Activated CD8-positive, alpha-beta memory T cell treated with anti-CD3 and anti-CD28 coated beads, Interleukin-2, amount 10 ng/mL, durations not matched to agents 7 days and 5 days (primary cell): ENCODE measurements around the gene CST8. TPM values are rescaled to one million over a fixed set of nuclear protein-coding genes. Genes with fewer than 3 reads are reported as not detected.

Source experiments
- ATAC-seq: fragments of 150-1000 bp; cut with Tn5 transposase; one replicate; pipeline ENCODE4 v1.10.0; 2021; ENCODE audit warnings: moderate library complexity
- CTCF ChIA-PET: fragments of 350-600 bp; sonication (Branson Sonifier 250); formaldehyde crosslinking; loops from one replicate; lab custom pipeline; 2021; ENCODE audit warnings: antibody characterized with exemption; lab: Charles Lee
- DNase-seq: peaks from one replicate; pipeline ENCODE4 v3.0.0-alpha.2; 2020
- H3K27ac Mint-ChIP-seq: one replicate; pipeline ENCODE4 v1.8.0; 2021; ENCODE audit warnings: mild to moderate bottlenecking, mixed read lengths
- H3K27me3 Mint-ChIP-seq: one replicate; pipeline ENCODE4 v1.8.0; 2021; ENCODE audit warnings: mixed read lengths
- H3K36me3 Mint-ChIP-seq: one replicate; pipeline ENCODE4 v1.8.0; 2021; ENCODE audit warnings: mild to moderate bottlenecking, mixed read lengths
- H3K4me1 Mint-ChIP-seq: one replicate; pipeline ENCODE4 v1.8.0; 2021; ENCODE audit warnings: mixed read lengths
- H3K4me3 Mint-ChIP-seq: one replicate; pipeline ENCODE4 v1.8.0; 2021; ENCODE audit warnings: mild to moderate bottlenecking, moderate library complexity, mixed read lengths
- H3K9me3 Mint-ChIP-seq: one replicate; pipeline ENCODE4 v1.8.0; 2022; ENCODE audit warnings: low read depth, mixed read lengths
- total RNA-seq, 2 experiments: library from RNA; stranded (reverse); gene quantifications; one replicate each; pipeline ENCODE4 v1.2.3, GENCODE V29; 2021

The CST8 gene
- total RNA-seq, 2 experiments from 2014 or later, result not detected

DNA sequence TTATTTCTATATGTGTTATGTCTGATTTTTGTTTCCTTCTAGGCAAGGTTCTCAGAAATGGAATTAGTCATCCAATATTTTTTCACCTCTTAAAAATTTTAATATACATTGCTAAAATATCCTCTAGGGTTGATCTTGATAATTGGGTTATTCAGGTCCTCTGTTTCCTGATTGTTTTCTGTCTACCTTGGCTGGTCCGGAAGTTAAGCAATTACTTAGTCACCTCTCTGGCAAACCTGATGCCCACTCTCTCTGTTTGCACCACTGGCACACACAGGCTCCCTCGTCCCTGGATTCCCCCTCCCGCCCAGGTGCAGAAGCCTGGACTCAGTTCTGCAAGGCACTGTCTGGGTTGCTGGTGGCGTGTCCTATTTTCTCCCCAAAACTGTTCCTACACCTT lies 49.7 kb downstream of the CST8 start:
- CTCF ChIA-PET, result no interaction called here
- no peak overlapping the region for H3K27ac Mint-ChIP-seq
- no peak overlapping the region for H3K4me3 Mint-ChIP-seq
- no peaks in the 10 kb centered on the region for H3K36me3 Mint-ChIP-seq
- no peak for DNase-seq
- H3K4me1 Mint-ChIP-seq, result no peaks in the 10 kb centered on the region
- peaks cover 6% of the 10 kb centered on the region for H3K27me3 Mint-ChIP-seq
- no peak for ATAC-seq
- no peaks in the 10 kb centered on the region for H3K9me3 Mint-ChIP-seq

DNA sequence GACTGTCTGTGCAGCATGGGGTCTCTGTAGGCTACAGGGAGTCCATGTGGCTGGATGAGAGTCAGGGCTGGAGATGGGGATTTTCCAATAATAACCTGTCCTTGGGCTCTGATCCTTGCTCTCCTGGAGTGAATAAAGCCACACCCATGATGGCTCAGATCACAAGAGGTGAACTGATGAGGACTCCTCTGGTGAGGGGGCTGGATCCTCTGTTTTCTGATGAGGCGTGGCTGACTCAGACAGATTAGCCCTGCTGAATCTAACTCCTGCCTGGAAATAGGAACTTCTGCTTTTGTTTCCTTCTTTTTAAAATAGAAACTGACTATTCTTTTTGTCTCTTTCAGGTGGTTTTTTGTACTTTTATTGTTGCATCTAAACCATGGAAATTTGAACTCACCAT lies 50.4 kb downstream of the CST8 start:
- no peak for DNase-seq
- no peak overlapping the region for H3K4me3 Mint-ChIP-seq
- CTCF ChIA-PET, result no interaction called here
- no peaks in the 10 kb centered on the region for H3K4me1 Mint-ChIP-seq
- no peaks in the 10 kb centered on the region for H3K9me3 Mint-ChIP-seq
- no peak overlapping the region for H3K27ac Mint-ChIP-seq
- no peak for ATAC-seq
- H3K27me3 Mint-ChIP-seq, result peaks cover 6% of the 10 kb centered on the region
- no peaks in the 10 kb centered on the region for H3K36me3 Mint-ChIP-seq

DNA sequence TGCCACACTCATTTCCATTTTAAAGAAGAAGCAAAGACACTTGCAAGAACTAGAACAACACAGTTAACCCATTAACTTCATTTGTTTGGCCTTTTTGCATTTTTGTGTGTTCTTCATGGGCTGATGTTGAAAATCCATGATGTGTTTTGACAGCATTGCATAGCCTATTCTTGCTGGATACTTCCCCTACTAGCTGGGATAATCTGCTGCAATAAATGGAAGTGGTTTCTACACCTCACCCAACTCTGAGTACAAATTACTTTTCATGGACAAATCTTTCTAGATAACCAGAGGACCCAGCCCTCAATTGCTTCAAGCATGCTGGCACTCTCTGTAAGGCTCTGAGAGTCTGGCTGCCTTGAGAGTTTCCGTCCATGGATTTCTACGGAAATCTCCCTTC lies 50.9 kb downstream of the CST8 start:
- H3K9me3 Mint-ChIP-seq, result no peaks in the 10 kb centered on the region
- no peak for DNase-seq
- H3K27ac Mint-ChIP-seq, result no peak overlapping the region
- H3K4me3 Mint-ChIP-seq, result no peak overlapping the region
- no peaks in the 10 kb centered on the region for H3K36me3 Mint-ChIP-seq
- no peaks in the 10 kb centered on the region for H3K4me1 Mint-ChIP-seq
- no peak for ATAC-seq
- CTCF ChIA-PET, result no interaction called here
- H3K27me3 Mint-ChIP-seq, result peaks cover 6% of the 10 kb centered on the region

DNA sequence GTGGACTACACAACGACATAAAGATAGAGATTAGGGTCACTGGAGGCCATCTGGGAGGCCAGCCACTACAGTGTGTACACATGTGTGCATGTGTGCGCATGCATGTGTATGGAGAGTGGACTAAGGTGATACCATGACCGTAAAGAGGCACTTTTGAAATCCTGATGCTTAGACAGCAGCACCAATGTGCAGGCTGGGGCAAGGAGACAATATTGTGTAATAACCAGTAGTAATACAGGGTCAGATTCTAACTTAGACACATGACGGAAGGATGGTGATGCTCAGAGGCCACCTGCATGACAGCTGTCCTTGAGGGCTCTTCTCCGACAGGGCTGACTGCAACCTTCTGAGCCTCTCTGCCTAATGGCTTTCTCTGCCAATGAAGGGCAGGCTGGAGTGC lies 51.9 kb downstream of the CST8 start:
- no peak overlapping the region for H3K27ac Mint-ChIP-seq
- H3K36me3 Mint-ChIP-seq, result no peaks in the 10 kb centered on the region
- no peak overlapping the region for H3K4me3 Mint-ChIP-seq
- H3K4me1 Mint-ChIP-seq, result no peaks in the 10 kb centered on the region
- CTCF ChIA-PET, result no interaction called here
- peaks cover 6% of the 10 kb centered on the region for H3K27me3 Mint-ChIP-seq
- H3K9me3 Mint-ChIP-seq, result no peaks in the 10 kb centered on the region
- ATAC-seq, result no peak
- no peak for DNase-seq

DNA sequence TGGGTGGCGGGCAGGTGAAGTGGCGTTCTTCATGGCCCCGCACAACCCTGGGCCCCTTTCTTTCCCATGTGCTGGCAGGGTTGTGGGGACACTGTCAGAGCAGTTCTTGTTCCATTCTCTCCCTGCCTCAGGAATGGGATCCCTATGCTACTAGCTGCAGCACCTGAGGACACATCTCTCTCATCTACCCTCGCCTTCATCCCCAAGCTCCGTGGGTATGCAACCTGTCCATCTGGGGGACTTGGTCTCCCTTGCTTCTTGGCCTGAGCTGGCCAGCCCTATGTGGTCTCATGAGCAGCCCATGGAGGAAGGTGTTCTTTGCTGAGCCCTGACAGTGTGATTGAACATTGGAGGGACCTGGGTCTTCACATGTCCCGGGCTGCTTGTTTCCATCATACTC lies 53.2 kb downstream of the CST8 start:
- CTCF ChIA-PET, result no interaction called here
- DNase-seq (no peak), ATAC-seq (no peak)
- Mint-ChIP-seq H3K4me1 (no peaks in the 10 kb centered on the region), H3K4me3 (no peak overlapping the region), H3K9me3 (no peaks in the 10 kb centered on the region), H3K27me3 (peaks cover 3% of the 10 kb centered on the region), H3K36me3 (no peaks in the 10 kb centered on the region), H3K27ac (no peak overlapping the region)

Other genes with a start within 250 kb of the CST8 start
- gene NXT1, start 140.3 kb upstream of the CST8 start, total RNA-seq, result 10 to 100 TPM; 34.0 to 48.3 TPM
- 10 to 100 TPM; 10.2 to 14.4 TPM for gene GZF1, start 128.9 kb upstream of the CST8 start, total RNA-seq
- 10 to 100 TPM; 17.5 to 23.1 TPM for gene NAPB, start 69.6 kb upstream of the CST8 start, total RNA-seq
- gene CSTL1, start 51.4 kb upstream of the CST8 start, total RNA-seq, result not detected
- not detected for gene CST11, start 38.2 kb upstream of the CST8 start, total RNA-seq
- not detected for gene CST9L, start 77.4 kb downstream of the CST8 start, total RNA-seq
- not detected for gene CST9, start 114.8 kb downstream of the CST8 start, total RNA-seq
- under 1 TPM; 0.47 to 0.61 TPM for gene CST3, start 146.8 kb downstream of the CST8 start, total RNA-seq
- not detected for gene CST4, start 197.9 kb downstream of the CST8 start, total RNA-seq